Gastroesophageal sphincter (tissue), 3 donors: ENCODE results near the gene MPL.

Experiments used
- EP300 ChIP-seq: sonication (generic); formaldehyde crosslinking; IDR thresholded peaks from one replicate; pipeline ENCODE4 v1.6.1; 2017; ENCODE audit warnings: antibody characterized with exemption, mild to moderate bottlenecking
- POLR2A ChIP-seq, 2 donors: fragments of 450-650 bp; IDR thresholded peaks; one replicate each; pipeline ENCODE4 v1.6.1; 2017; ENCODE audit warnings: antibody characterized with exemption in 2 of 2, mild to moderate bottlenecking in 2 of 2, moderate library complexity in 1 of 2
- POLR2AphosphoS5 ChIP-seq: sonication (generic); formaldehyde crosslinking; IDR thresholded peaks from one replicate; pipeline ENCODE4 v1.6.1; 2017; ENCODE audit warnings: antibody characterized with exemption
- TF ChIP-seq, protein P1 (sequence below), 4 experiments: fragments of 200-600 bp in 2 of 4; fragments of 450-650 bp in 2 of 4; sonication (generic) in 1 of 4; IDR thresholded peaks; one replicate each; pipeline ENCODE4 v1.5.1; 2017 to 2019; ENCODE audit warnings: antibody characterized with exemption in 4 of 4, mild to moderate bottlenecking in 2 of 4, moderate library complexity in 2 of 4

DNA sequence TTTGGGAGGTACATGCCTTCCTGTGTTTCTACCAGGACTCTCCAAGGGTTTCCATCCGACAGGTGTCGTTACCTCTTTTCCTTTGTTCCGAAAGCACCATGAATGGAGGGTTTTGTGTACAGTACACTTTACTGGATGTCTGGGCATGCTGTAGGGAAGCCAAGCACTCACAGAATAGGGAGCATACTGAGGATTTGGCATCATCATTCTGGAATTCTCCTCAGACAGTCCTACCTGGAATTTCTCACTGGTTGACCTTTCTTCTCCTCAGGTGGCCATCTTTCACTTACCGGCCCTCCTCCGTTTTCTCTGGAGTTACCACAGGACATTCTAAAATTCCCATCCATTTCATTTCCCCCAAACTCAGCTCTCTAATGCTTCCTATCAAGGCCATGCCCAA lies 5.9 kb upstream of the MPL start:
- TF ChIP-seq POLR2AphosphoS5: no peak
- TF ChIP-seq, protein P1, sequence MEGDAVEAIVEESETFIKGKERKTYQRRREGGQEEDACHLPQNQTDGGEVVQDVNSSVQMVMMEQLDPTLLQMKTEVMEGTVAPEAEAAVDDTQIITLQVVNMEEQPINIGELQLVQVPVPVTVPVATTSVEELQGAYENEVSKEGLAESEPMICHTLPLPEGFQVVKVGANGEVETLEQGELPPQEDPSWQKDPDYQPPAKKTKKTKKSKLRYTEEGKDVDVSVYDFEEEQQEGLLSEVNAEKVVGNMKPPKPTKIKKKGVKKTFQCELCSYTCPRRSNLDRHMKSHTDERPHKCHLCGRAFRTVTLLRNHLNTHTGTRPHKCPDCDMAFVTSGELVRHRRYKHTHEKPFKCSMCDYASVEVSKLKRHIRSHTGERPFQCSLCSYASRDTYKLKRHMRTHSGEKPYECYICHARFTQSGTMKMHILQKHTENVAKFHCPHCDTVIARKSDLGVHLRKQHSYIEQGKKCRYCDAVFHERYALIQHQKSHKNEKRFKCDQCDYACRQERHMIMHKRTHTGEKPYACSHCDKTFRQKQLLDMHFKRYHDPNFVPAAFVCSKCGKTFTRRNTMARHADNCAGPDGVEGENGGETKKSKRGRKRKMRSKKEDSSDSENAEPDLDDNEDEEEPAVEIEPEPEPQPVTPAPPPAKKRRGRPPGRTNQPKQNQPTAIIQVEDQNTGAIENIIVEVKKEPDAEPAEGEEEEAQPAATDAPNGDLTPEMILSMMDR (IDR thresholded peaks at IDR 0.05): no peak
- no peak for TF ChIP-seq POLR2A (IDR thresholded peaks at IDR 0.05)
- TF ChIP-seq EP300: no peak
